HEK293 (cell line): ENCODE measurements around the gene TPH2.

Source experiments
- CTCF ChIA-PET: fragments of 350-600 bp; formaldehyde crosslinking; extraction: SDS; loops from one replicate; lab custom pipeline; 2021; ENCODE audit warnings: antibody characterized with exemption; lab: Yijun Ruan, JAX
- POLR2A ChIA-PET: fragments of 300-600 bp; formaldehyde crosslinking; extraction: SDS; loops from one replicate; lab custom pipeline; 2020; ENCODE audit warnings: antibody characterized with exemption, inconsistent platforms; lab: Yijun Ruan, JAX
- H3K27ac ChIP-seq: fragments of 200-500 bp; sonication (Bioruptor generic); 2 replicates; pipeline ENCODE4 v1.5.1; 2014; ENCODE audit warnings: low read depth, low read length, control low read depth, inconsistent platforms; ENCODE audit errors: extremely low read depth
- H3K36me3 ChIP-seq, 2 experiments: fragments of 200-500 bp in 1 of 2; sonication (Bioruptor generic) in 1 of 2; 1 replicate in 1 of 2; 2 replicates in 1 of 2; pipeline ENCODE4 v1.5.1; 2014 to 2017; ENCODE audit warnings: inconsistent platforms in 2 of 2, low read length in 2 of 2; ENCODE audit not compliant: control insufficient read depth in 2 of 2, insufficient read depth in 1 of 2
- H3K4me1 ChIP-seq: fragments of 200-500 bp; sonication (Bioruptor generic); 2 replicates; pipeline ENCODE4 v1.5.1; 2014; ENCODE audit warnings: mild to moderate bottlenecking, low read length, inconsistent platforms; ENCODE audit not compliant: control insufficient read depth, insufficient read depth
- H3K4me3 ChIP-seq: 2 replicates; pipeline ENCODE4 v1.5.1; 2011; ENCODE audit warnings: low read depth, mild to moderate bottlenecking, control low read depth, low read length, moderate library complexity
- H3K9me3 ChIP-seq: fragments of 200-500 bp; sonication (Bioruptor generic); 2 replicates; pipeline ENCODE4 v1.5.1; 2014; ENCODE audit warnings: low read depth, low read length, inconsistent platforms; ENCODE audit not compliant: control insufficient read depth, insufficient read depth
- GLI2 ChIP-seq: fragments of 450-650 bp; formaldehyde crosslinking; IDR thresholded peaks from 2 replicates; pipeline ENCODE4; 2017; ENCODE audit warnings: missing biosample characterization, missing genetic modification characterization, low read depth, borderline replicate concordance
- IKZF3 ChIP-seq: fragments of 450-650 bp; IDR thresholded peaks from 2 replicates; pipeline ENCODE4 v1.5.0; 2018; ENCODE audit warnings: missing biosample characterization, mild to moderate bottlenecking, missing genetic modification characterization, moderate library complexity
- KLF7 ChIP-seq: fragments of 450-650 bp; formaldehyde crosslinking; IDR thresholded peaks from 2 replicates; pipeline ENCODE4 v1.5.1; 2016; ENCODE audit warnings: missing biosample characterization, missing genetic modification characterization, borderline replicate concordance
- PATZ1 ChIP-seq: fragments of 450-650 bp; formaldehyde crosslinking; IDR thresholded peaks from 2 replicates; pipeline ENCODE4 v1.5.1; 2016; ENCODE audit warnings: missing biosample characterization, missing genetic modification characterization
- ZBTB7A ChIP-seq: fragments of 450-650 bp; formaldehyde crosslinking; IDR thresholded peaks from 2 replicates; pipeline ENCODE4 v1.5.1; 2016; ENCODE audit warnings: low read depth, missing biosample characterization, missing genetic modification characterization
- ZFP41 ChIP-seq: fragments of 450-650 bp; formaldehyde crosslinking; IDR thresholded peaks from 2 replicates; pipeline ENCODE4 v1.5.1; 2016; ENCODE audit warnings: missing biosample characterization, missing genetic modification characterization, borderline replicate concordance
- ZNF16 ChIP-seq: fragments of 450-650 bp; formaldehyde crosslinking; IDR thresholded peaks from 2 replicates; pipeline ENCODE4 v1.5.1; 2016; ENCODE audit warnings: low read depth, missing biosample characterization, missing genetic modification characterization
- ZNF211 ChIP-seq: fragments of 450-650 bp; formaldehyde crosslinking; IDR thresholded peaks from 2 replicates; pipeline ENCODE4 v1.5.1; 2016; ENCODE audit warnings: low read depth, missing biosample characterization, missing genetic modification characterization
- ZNF248 ChIP-seq: fragments of 450-650 bp; formaldehyde crosslinking; IDR thresholded peaks from 2 replicates; pipeline ENCODE4 v1.5.1; 2017; ENCODE audit warnings: missing biosample characterization, missing genetic modification characterization
- ZNF274 ChIP-seq, 2 experiments: fragments of 200-500 bp in 1 of 2; fragments of 450-650 bp in 1 of 2; sonication (Bioruptor generic) in 1 of 2; formaldehyde crosslinking in 1 of 2; IDR thresholded peaks; 2 replicates each; pipeline versions ENCODE4 v1.5.1 to v1.6.1; 2014 to 2016; ENCODE audit warnings: borderline replicate concordance in 1 of 2, inconsistent platforms in 1 of 2, low read length in 1 of 2, missing biosample characterization in 1 of 2, missing genetic modification characterization in 1 of 2
- ZNF292 ChIP-seq: fragments of 450-650 bp; formaldehyde crosslinking; IDR thresholded peaks from 2 replicates; pipeline ENCODE4 v1.5.1; 2016; ENCODE audit warnings: low read depth, missing biosample characterization, missing genetic modification characterization, borderline replicate concordance
- ZNF362 ChIP-seq: fragments of 450-650 bp; formaldehyde crosslinking; IDR thresholded peaks from 2 replicates; pipeline ENCODE4 v1.5.1; 2016; ENCODE audit warnings: missing biosample characterization, missing genetic modification characterization
- ZNF391 ChIP-seq: fragments of 450-650 bp; formaldehyde crosslinking; IDR thresholded peaks from 2 replicates; pipeline ENCODE4 v1.5.1; 2016; ENCODE audit warnings: low read depth, missing biosample characterization, missing genetic modification characterization, borderline replicate concordance
- ZNF394 ChIP-seq: fragments of 450-650 bp; formaldehyde crosslinking; IDR thresholded peaks from 2 replicates; pipeline ENCODE4 v1.5.1; 2016; ENCODE audit warnings: missing biosample characterization, missing genetic modification characterization, mild to moderate bottlenecking, moderate library complexity, borderline replicate concordance
- ZNF600 ChIP-seq: fragments of 450-650 bp; formaldehyde crosslinking; IDR thresholded peaks from 2 replicates; pipeline ENCODE4 v1.5.1; 2016; ENCODE audit warnings: missing biosample characterization, missing genetic modification characterization
- ZNF701 ChIP-seq: fragments of 450-650 bp; formaldehyde crosslinking; IDR thresholded peaks from 2 replicates; pipeline ENCODE4 v1.5.1; 2016; ENCODE audit warnings: missing biosample characterization, missing genetic modification characterization
- ZNF76 ChIP-seq: fragments of 450-650 bp; formaldehyde crosslinking; IDR thresholded peaks from 2 replicates; pipeline ENCODE4; 2016; ENCODE audit warnings: low read depth, missing biosample characterization, missing genetic modification characterization, borderline replicate concordance
- ZNF837 ChIP-seq: fragments of 450-650 bp; formaldehyde crosslinking; IDR thresholded peaks from 2 replicates; pipeline ENCODE4 v1.5.1; 2016; ENCODE audit warnings: missing biosample characterization, missing genetic modification characterization
- TF ChIP-seq, protein P1 (sequence below): fragments of 450-650 bp; formaldehyde crosslinking; IDR thresholded peaks from 2 replicates; pipeline ENCODE4 v1.5.1; 2017; ENCODE audit warnings: missing biosample characterization, missing genetic modification characterization
- TF ChIP-seq, protein P2 (sequence below): fragments of 450-650 bp; formaldehyde crosslinking; IDR thresholded peaks from 2 replicates; pipeline ENCODE4 v1.5.1; 2017; ENCODE audit warnings: missing biosample characterization, missing genetic modification characterization

Gene TPH2

DNA sequence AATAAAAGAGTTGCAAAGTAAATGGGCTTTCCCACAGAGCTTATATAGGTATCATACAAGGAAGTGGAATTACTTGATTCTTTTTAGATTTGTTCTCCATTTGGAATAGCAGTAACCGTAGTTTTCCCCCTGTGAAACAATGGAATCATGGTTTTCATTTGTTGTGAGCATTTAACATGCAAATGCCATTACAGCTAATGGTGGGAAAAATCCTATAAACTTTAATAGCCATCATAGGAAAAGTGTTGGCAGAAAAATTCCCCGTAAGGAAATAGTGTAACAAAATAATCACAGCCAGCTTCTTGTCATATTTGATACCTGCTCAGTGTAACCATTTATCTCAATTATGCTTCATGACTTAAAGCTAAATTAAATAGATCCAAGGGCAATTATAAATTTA lies 95.3 kb downstream of the TPH2 start:
- Histone ChIP-seq H3K27ac (no peak overlapping the region), H3K36me3 (no peaks in the 10 kb centered on the region), H3K9me3 (no peaks in the 10 kb centered on the region), H3K4me1 (no peaks in the 10 kb centered on the region), H3K4me3 (no peak overlapping the region)
- TF ChIP-seq ZNF391 (tag by site-specific recombination): no peak
- ChIA-PET POLR2A (no interaction called here), CTCF (no interaction called here)

DNA sequence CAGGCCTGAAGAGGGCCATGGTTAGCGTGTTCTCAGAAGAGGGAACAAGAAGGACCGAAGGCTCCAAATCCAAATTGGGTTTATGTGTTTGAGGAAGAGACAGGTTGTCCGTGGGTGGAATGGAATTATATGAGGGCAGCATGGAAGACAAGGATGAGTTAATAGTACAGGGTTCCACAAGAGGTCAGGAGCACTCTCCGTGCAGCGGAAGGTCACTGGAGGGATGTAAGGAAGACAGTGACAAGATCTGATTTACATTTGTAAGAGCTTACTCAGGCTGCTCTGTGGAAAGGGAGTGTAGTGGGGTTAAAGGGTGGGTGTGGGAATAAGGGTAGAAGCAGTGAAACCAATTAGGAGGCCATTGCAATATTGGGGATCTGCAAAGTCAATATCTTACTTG lies 97.0 kb downstream of the TPH2 start:
- H3K4me3 ChIP-seq: no peak overlapping the region
- TF ChIP-seq ZBTB7A (no peak), GLI2 (tag by site-specific recombination) (no peak), ZNF292 (tag by site-specific recombination) (no peak), ZNF76 (no peak)
- TF ChIP-seq, protein P1, sequence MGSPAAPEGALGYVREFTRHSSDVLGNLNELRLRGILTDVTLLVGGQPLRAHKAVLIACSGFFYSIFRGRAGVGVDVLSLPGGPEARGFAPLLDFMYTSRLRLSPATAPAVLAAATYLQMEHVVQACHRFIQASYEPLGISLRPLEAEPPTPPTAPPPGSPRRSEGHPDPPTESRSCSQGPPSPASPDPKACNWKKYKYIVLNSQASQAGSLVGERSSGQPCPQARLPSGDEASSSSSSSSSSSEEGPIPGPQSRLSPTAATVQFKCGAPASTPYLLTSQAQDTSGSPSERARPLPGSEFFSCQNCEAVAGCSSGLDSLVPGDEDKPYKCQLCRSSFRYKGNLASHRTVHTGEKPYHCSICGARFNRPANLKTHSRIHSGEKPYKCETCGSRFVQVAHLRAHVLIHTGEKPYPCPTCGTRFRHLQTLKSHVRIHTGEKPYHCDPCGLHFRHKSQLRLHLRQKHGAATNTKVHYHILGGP (tag by site-specific recombination): no peak
- no peaks in the 10 kb centered on the region for H3K36me3 ChIP-seq
- H3K9me3 ChIP-seq: no peaks in the 10 kb centered on the region
- ChIA-PET CTCF (no interaction called here), POLR2A (no interaction called here)
- no peaks in the 10 kb centered on the region for H3K4me1 ChIP-seq
- H3K27ac ChIP-seq: no peak overlapping the region

- CTCF ChIA-PET: no interaction called here
Measured at GRCh38 chr12:72036393-72036792, 97.7 kb downstream of the TPH2 start.

GRCh38 chr12:72037006-72037795 lies 98.6 kb downstream of the TPH2 start:
- Histone ChIP-seq H3K4me3 (no peak overlapping the region), H3K27ac (no peak overlapping the region), H3K4me1 (no peaks in the 10 kb centered on the region), H3K9me3 (no peaks in the 10 kb centered on the region), H3K36me3 (no peaks in the 10 kb centered on the region)
- CTCF ChIA-PET: interaction anchor here (0.6 kb wide), 1 partner anchor 132 kb away, joined by 7 read pairs; no protein-coding TSS in a partner anchor
- TF ChIP-seq PATZ1 (tag by site-specific recombination) (no peak), ZFP41 (tag by site-specific recombination) (no peak), IKZF3 (tag by site-specific recombination) (no peak), ZNF248 (no peak)
- TF ChIP-seq, protein P2, sequence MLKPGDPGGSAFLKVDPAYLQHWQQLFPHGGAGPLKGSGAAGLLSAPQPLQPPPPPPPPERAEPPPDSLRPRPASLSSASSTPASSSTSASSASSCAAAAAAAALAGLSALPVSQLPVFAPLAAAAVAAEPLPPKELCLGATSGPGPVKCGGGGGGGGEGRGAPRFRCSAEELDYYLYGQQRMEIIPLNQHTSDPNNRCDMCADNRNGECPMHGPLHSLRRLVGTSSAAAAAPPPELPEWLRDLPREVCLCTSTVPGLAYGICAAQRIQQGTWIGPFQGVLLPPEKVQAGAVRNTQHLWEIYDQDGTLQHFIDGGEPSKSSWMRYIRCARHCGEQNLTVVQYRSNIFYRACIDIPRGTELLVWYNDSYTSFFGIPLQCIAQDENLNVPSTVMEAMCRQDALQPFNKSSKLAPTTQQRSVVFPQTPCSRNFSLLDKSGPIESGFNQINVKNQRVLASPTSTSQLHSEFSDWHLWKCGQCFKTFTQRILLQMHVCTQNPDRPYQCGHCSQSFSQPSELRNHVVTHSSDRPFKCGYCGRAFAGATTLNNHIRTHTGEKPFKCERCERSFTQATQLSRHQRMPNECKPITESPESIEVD (tag by site-specific recombination): no peak
- POLR2A ChIA-PET: no interaction called here

More at GRCh38 chr12:72036393-72036792, 97.7 kb downstream of the TPH2 start:
- no peak overlapping the region for H3K4me3 ChIP-seq
- no peaks in the 10 kb centered on the region for H3K9me3 ChIP-seq
- POLR2A ChIA-PET: no interaction called here
- H3K27ac ChIP-seq: no peak overlapping the region
- no peaks in the 10 kb centered on the region for H3K36me3 ChIP-seq
- no peak for TF ChIP-seq ZNF274 (IDR thresholded peaks at IDR 0.05; ENCODE audit: low read length)
- no peak for TF ChIP-seq ZNF274 (tag by site-specific recombination; IDR thresholded peaks at IDR 0.05; ENCODE audit: borderline replicate concordance)
- TF ChIP-seq ZNF362 (tag by site-specific recombination): no peak
- TF ChIP-seq ZNF16 (tag by site-specific recombination): no peak
- no peak for TF ChIP-seq ZNF211 (tag by site-specific recombination)
- no peak for TF ChIP-seq ZNF394 (tag by site-specific recombination)
- no peak for TF ChIP-seq ZNF600
- TF ChIP-seq ZNF837 (tag by site-specific recombination): no peak
- TF ChIP-seq ZFP41 (tag by site-specific recombination): no peak
- TF ChIP-seq KLF7 (tag by site-specific recombination): no peak
- no peak for TF ChIP-seq ZBTB7A
- TF ChIP-seq ZNF701: no peak
- H3K4me1 ChIP-seq: no peaks in the 10 kb centered on the region
